ENCODE data around the gene SCAP. TPM values are rescaled to one million over a fixed set of nuclear protein-coding genes. Genes with fewer than 3 reads are reported as not detected.

The SCAP gene
- total and polyA plus RNA-seq, 8 donors, result 29.0 to 59.5 (median 37.2) TPM

DNA sequence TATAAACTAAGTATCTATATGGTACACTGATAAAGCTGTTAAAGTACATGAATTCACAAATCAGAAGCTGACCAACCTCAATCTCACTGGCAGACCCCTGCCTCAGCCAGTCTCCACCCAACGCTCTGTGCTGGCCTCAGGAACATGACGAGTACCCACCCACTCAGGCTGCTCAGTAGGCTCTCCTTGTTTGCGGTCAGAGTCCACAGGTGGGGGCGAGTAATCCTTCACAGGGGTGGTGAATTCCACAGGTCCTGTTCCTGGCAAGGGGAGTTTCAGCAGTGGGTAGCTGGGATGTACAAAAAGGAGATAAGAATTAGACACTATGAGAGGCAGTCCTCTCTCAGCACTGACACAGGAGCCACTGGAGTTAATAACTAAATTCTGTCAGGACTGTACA lies 40.9 kb downstream of the SCAP start:
- H3K36me3 ChIP-seq, result peaks cover 0 to 30% (median 4%) of the 10 kb centered on the region in 3 donors
- intact Hi-C loops (cut with DNase I), result no loop called here
- ATAC-seq, result no peak
- H3K4me1 ChIP-seq, result no peaks in the 10 kb centered on the region
- no peak overlapping the region for H3K27ac ChIP-seq
- H3K4me3 ChIP-seq, result no peak overlapping the region
- peak in 1 of 6 donors; percentile 4 for DNase-seq
- WGBS, 2 donors, result 97% methylated on average over 4 of the region's 4 CpGs
- H3K27me3 ChIP-seq, result no peaks in the 10 kb centered on the region
- FAIRE-seq, result no peak
- TF ChIP-seq, protein P1, sequence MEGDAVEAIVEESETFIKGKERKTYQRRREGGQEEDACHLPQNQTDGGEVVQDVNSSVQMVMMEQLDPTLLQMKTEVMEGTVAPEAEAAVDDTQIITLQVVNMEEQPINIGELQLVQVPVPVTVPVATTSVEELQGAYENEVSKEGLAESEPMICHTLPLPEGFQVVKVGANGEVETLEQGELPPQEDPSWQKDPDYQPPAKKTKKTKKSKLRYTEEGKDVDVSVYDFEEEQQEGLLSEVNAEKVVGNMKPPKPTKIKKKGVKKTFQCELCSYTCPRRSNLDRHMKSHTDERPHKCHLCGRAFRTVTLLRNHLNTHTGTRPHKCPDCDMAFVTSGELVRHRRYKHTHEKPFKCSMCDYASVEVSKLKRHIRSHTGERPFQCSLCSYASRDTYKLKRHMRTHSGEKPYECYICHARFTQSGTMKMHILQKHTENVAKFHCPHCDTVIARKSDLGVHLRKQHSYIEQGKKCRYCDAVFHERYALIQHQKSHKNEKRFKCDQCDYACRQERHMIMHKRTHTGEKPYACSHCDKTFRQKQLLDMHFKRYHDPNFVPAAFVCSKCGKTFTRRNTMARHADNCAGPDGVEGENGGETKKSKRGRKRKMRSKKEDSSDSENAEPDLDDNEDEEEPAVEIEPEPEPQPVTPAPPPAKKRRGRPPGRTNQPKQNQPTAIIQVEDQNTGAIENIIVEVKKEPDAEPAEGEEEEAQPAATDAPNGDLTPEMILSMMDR (IDR thresholded peaks at IDR 0.05), result no peak
- no peaks in the 10 kb centered on the region for H3K9me3 ChIP-seq

DNA sequence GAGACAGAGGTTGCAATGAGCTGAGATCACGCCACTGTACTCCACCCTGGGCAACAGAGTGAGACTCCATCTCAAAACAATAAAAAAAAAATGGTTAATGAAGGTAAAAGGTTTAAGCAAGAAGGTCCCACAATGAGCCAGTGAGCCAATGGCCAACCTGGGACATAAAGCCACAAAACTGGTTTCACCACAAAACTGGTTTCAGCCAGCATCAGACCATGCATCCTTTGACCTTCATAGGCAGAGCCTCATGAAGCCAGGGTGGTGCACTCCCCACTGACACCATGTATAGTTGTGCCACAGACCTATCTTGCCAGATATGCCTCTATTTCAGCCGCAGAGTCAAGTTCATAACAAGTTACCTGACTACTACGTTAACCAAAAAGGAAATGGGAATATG lies 41.9 kb downstream of the SCAP start:
- ATAC-seq (peak in 3 of 4 donors; percentile 35 to 59 (median 50)), DNase-seq (peak in 1 of 6 donors; percentile 9), FAIRE-seq (no peak)
- intact Hi-C loops (cut with DNase I), result no loop called here
- Histone ChIP-seq H3K27me3 (no peaks in the 10 kb centered on the region), H3K36me3 (peaks cover 0 to 19% (median 4%) of the 10 kb centered on the region in 3 donors), H3K4me3 (no peak overlapping the region), H3K27ac (no peak overlapping the region), H3K4me1 (no peaks in the 10 kb centered on the region), H3K9me3 (no peaks in the 10 kb centered on the region)
- TF ChIP-seq, protein P1 (IDR thresholded peaks at IDR 0.05), result no peak
- WGBS, 2 donors, result 88 to 90% methylated on average over 3 of the region's 3 CpGs

DNA sequence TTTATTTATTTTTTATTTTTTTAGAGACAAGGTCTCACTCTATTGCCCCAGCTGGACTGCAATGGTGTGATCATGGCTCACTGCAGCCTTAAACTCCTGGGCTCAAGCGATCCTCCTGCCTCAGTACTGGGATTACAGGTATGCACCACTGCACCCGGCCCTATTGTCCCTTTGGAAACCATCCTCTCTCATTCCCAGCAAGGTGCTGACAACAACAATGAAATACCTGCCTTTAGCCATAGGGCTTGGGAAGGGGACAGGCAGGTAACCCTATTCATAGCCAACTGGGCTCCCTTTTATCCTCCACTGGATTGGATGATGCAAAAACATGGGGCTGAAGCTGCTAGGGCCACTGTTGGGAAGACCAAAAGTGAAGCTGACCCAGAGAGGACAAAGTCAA lies 43.1 kb downstream of the SCAP start:
- H3K36me3 ChIP-seq, result peaks cover 0 to 19% (median 4%) of the 10 kb centered on the region in 3 donors
- DNase-seq (peak in 2 of 6 donors; percentile 2 to 22), FAIRE-seq (no peak)

DNA sequence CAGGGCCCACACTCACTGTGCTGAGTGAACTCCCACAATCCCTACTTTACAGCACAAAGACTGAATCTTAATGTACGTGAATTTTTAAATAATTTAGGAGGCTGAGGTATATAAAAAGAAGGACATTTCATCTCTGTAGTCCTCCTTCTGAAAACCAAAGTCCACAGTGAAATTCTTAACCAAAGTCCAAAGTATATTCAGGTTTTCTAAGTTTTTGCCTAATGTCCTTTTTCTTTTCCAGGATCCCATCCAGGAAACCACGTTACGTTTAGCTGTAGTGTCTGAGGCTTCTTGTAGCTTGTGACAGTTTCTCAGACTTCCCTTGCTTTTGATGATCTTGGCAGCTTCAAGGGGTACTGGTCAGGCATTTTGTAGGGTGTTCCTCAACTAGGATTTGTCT lies 44.5 kb downstream of the SCAP start:
- H3K4me3 ChIP-seq, result no peak overlapping the region
- WGBS, 2 donors, result 88% methylated on average over 3 of the region's 3 CpGs
- peaks cover 0 to 26% (median 4%) of the 10 kb centered on the region in 3 donors for H3K36me3 ChIP-seq
- no peak overlapping the region for H3K27ac ChIP-seq
- no peaks in the 10 kb centered on the region for H3K9me3 ChIP-seq
- H3K27me3 ChIP-seq, result no peaks in the 10 kb centered on the region
- ATAC-seq, result no peak
- intact Hi-C loops (cut with DNase I), result no loop called here
- TF ChIP-seq, protein P1 (IDR thresholded peaks at IDR 0.05), result no peak
- no peak for FAIRE-seq
- H3K4me1 ChIP-seq, result no peaks in the 10 kb centered on the region
- no peak for DNase-seq

More for the DNA sequence above, 43.1 kb downstream of the SCAP start:
- H3K9me3 ChIP-seq, result no peaks in the 10 kb centered on the region
- TF ChIP-seq, protein P1 (IDR thresholded peaks at IDR 0.05), result no peak
- ATAC-seq, result no peak
- no peak overlapping the region for H3K27ac ChIP-seq
- no peaks in the 10 kb centered on the region for H3K27me3 ChIP-seq
- 95 to 96% methylated on average over 2 of the region's 2 CpGs for WGBS, 2 donors
- H3K4me1 ChIP-seq, result no peaks in the 10 kb centered on the region
- intact Hi-C loops (cut with DNase I), result no loop called here
- H3K4me3 ChIP-seq, result no peak overlapping the region

DNA sequence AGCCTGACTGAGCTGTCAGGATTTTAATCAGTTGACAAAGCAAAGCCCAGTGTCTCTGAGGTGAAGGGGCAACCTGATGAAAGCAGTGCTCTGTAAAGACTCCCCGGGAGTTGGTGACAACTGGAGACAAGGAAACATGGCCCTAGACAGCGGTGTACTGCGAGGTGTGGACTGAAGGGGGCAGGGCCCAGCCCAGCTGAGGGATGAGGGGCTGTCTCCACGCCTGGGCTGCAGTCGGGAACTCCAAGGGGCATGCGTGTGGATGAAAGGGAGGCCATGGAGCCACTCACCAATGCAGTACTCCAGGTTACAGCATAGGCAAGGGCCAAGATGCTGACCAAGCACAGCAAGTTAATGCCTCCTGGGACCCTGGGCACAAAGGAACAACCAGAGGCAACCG lies 45.1 kb downstream of the SCAP start:
- TF ChIP-seq, protein P1 (IDR thresholded peaks at IDR 0.05), result no peak
- no peak overlapping the region for H3K4me3 ChIP-seq
- no peaks in the 10 kb centered on the region for H3K9me3 ChIP-seq
- no peak for ATAC-seq
- peaks cover 0 to 30% (median 4%) of the 10 kb centered on the region in 3 donors for H3K36me3 ChIP-seq
- H3K4me1 ChIP-seq, result no peaks in the 10 kb centered on the region
- FAIRE-seq, result no peak
- WGBS, 2 donors, result 93 to 94% methylated on average over 7 of the region's 7 CpGs
- no peaks in the 10 kb centered on the region for H3K27me3 ChIP-seq
- intact Hi-C loops (cut with DNase I), result no loop called here
- DNase-seq, result peak in 3 of 6 donors; percentile 7 to 28 (median 21)
- no peak overlapping the region for H3K27ac ChIP-seq

Data from pancreas (tissue), 10 donors.